CD4-positive, alpha-beta T cell treated with Interferon alpha-2 for 1 hour (primary cell): Measurements from ENCODE around the gene SESTD1.
A peak's percentile ranks its signal among the peaks of the same experiment; 100 is the strongest.

Experiments
- DNase-seq, 2 donors: peaks; one replicate each; pipeline ENCODE4 v3.0.0-alpha.2; 2020 to 2022

Gene SESTD1

DNA sequence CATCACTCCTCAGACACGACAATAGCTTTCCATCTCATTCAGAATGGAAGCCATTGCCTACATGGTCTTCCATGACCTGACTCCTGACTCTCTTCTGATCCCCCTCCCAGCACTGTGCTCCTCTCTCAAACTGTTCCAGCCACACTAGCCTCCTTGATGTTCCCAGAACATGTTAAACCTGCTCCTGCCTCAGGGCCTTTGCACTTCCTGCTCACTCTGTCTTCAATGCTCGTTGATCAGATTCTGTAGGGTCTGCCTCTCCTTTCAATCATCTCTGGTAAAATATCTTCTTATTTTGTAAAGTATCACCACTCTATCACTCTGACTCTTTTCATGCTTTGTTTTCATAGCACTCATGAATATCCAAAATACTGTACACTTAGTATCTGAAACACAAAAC, 84.9 kb downstream of the SESTD1 start:
- no peak for DNase-seq

DNA sequence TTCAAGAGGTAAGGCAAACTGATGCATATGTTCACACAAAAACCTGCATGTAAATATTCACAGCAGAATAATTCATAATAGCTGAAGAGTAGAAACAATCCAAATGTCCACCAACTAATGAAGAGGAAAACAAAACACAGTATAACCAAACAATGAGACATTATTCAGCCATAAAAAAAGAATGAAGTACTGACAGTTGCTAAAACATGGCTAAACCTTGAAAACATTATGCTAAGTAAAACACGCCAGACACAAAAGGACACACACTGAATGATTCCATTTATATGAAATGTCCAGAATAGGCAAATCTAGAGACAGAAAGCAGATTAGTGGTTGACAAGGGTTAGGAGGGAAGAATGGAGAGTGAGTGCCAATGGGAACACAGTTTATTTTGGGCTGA, 86.9 kb downstream of the SESTD1 start:
- no peak for DNase-seq

DNA sequence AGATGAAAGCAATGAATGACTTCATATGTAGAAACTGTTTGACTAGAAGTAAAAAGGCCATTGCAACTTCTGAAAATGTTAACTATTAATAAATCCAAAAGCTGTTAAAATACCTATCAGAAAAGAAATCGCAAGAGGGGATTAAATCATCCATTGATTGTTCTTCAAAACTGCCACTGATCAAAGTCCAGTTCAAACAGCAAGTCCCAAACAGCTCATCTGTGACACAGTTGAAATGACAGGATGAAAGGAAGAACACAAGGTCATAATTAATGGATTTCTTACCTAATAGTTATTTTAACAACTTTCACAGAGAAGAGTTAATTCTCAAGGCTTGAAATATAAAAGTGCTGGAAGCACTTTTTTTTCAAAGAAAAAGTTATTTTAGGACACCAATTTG, 90.4 kb downstream of the SESTD1 start:
- DNase-seq, result no peak

DNA sequence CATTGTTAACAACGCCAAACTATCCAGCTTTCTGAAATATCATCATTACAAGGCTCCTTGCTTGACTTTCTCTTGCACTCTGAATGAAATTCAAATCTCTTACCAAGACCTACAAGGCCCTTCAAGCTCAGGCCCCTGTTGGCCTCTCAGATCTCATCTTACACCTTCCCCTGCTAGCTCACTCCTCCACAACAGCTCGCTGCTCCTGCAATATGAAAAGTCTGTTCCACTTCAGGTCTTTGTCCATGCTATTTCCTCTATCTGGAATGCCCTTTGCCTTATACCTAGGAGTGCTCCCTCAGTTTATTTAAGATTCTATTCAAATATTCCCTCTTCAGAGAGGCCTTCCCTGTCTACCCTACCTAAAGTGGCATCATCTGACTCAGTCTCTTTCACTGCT, 91.7 kb downstream of the SESTD1 start:
- no peak for DNase-seq

DNA sequence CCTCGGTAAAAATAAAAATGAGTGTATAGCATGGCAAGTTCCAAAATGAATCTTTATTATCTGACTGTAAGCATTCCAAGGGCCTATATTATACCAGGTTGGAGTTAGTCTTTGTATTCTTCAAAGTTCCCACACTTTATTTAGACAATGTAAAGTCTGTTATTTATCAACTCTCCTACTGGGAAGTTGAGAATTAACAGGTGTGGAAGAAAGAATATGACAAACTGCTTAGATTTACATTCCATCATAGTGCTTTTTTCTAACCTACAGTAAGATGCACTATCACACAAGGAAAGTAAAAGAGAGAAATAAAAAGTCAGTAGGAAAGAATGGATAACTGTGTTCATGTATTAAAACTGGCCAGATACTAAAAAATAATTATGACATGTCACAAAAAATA, 93.3 kb downstream of the SESTD1 start:
- DNase-seq, result no peak

DNA sequence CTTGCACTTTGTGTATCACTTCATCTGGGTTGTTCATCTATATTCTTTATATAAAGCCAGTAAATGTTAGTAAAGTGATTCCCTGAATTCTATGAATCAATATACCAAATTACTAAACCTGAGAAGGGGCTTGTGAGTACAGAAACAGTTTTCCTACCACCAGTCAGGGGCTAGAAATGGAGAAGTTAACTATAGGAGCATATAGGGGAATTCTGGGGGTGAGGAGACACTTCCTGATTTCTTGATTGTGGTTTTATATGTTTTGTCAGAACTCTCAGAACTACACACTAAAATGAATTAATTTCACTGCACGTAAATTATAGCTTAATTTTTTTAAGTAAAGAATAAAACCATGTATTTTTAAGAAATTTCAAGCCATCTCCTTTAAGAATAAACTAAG, 93.7 kb downstream of the SESTD1 start:
- DNase-seq, result no peak

DNA sequence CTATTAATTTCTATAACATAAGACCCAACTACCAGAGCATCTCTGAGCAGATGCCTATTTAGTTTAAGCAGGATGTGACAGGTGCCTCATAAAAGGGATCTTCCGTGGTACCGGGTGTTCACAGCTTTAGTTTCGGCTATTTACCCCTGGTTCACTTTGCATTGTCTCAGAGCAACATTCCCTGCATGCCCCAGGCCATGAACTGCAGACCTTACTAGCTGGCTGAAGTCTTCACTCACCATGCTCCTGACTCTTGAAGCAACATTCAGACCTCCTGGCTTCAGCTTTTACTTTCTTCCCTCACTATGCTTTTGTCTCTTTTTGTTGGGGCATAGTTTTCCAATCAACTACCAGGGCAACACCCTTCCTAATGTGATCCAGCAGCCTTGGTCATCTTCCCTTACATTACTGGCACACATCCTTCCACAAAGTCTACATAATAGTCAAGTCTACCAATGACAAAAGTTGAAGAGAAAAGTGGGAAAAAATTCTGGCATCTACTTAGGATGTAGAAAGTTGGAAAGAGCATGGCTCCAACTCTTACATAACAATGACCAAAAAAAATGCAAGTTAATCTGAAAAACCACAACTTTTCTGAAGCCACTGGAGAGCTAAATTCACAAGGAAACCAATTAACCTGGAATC, 99.2 kb downstream of the SESTD1 start:
- no peak for DNase-seq

DNA sequence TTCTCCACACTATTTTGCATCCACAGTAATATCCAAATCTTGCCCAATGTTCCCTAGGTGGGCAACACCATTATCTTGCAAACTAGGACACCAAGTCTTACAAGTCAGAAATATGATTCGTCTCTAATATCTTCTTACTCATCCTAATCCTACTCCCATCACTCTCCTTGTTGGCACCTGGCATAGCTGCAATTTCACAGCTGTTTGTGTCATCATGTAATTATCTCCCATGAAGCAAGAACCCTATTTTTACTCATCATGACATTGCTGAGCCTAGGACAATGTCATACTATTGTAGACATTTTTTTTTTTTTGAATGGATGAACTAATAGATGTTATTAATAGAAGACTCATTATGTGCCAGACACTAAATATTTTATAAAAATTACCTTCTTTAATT, 123.4 kb downstream of the SESTD1 start:
- DNase-seq, result no peak

DNA sequence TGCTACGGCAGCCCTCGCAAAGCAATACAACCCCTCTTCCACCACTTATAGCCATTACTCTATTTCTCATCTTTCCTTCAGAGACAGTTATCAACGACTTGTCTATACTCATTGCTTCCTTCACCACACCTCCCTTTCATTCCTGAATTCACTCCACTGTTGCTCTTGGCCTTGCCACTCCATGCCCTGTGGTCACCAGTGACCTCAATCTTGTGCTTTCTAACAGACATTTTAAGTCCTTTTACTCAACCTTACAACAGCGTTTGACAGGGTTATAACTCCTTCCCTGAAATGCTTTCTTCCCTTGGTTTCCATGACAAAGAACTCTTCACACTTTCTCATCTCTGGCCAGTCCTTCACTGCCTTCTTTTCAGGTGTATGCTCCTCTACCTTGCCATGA, 124.1 kb downstream of the SESTD1 start:
- no peak for DNase-seq

DNA sequence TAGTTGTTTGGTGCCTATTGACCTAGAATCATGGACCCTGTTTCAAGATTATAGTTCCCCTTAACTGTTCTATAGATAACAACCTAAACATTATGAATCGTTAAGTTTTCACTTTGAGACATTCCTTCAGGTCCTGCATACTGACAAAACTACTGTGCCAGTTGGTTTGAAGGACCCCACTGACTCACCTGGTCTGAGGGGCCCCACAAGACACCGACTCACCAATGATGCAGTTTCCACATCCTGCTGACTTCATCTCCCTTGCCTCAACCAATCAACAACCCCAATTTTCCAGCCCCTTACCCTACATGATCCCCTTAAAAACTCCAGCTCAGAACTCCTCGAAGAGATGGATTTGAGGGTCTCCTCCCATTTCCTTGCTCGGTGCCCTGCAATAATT, 125.1 kb downstream of the SESTD1 start:
- no peak for DNase-seq

DNA sequence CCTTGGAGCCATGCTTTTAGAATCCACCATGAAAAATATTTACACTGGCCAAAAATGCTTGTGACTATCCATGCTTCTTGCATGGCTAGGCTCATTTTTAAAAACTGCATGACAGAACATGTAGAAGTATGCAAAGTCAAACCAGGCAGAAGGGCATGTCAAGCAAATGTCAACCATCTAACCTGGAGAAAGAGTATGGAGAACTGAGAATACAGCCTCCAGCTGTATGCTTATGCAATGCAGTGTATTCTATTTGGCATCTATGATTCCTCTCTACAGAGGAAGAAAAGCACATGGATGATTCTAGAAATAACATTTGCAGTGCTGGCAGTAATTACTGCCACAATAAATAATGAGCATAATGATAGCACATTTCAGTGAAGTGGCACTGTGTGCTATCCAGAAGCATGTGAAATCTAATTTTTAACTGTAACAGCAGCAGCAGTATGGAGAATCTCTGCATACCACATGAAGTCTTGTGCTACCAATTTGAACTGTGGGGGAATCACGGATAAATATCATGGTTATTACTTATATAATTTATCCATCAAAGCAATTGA, 127.4 kb downstream of the SESTD1 start:
- DNase-seq, result no peak

DNA sequence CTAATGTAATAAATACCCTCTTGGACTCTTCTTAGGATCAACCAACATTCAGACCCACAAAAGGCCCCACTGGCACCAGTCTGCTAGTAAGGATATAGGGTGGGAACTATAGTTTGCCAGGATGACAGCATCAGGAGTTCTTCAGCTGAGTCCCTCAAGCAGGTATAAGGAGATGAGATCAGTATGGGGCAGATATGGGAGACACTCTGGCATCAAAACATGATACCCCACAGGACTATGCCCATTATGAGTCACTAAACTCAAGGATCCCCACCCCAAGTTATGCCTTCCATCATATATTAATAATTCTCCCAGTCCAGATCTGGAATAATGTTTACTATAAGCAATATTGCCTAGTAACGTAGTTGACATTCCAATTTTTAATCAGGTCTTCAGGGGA, 131.6 kb downstream of the SESTD1 start:
- DNase-seq, result no peak

DNA sequence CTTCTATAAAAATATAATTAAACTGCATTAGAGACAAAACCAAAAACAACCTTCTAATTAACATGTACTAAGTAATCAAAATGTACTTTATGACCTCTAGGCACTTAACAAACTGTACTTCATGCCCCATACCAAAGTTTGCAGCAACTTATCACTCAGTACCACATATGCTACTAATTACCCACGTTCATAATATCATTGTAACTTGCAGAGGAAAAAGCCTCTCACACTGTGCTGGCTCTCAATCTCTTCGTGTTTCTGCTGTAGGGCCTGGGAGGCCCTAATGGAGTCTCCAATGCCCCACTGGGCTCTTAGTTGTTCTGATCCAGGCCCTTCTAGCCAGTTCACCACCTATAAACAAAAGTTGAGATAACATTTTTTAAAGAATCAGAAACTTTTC, 132.6 kb downstream of the SESTD1 start:
- DNase-seq, result no peak

DNA sequence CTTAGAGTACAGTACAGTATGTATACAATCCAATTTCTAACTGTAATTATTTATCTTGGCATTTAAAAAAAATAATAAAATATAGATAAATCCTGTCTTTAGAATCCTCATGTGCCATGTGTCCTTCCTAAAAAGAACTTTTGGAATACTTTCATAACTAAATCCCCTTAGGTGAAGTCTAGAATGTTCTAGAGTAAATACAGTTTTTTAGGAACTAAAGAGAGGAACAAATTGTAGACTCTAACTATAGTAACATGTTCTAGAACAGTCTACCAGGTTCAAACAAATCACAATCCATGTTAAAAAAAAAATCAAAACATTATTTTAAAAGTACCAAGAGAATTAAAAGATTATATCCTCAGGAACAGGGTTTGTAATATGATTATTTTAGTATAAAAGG, 134.1 kb downstream of the SESTD1 start:
- DNase-seq, result no peak

DNA sequence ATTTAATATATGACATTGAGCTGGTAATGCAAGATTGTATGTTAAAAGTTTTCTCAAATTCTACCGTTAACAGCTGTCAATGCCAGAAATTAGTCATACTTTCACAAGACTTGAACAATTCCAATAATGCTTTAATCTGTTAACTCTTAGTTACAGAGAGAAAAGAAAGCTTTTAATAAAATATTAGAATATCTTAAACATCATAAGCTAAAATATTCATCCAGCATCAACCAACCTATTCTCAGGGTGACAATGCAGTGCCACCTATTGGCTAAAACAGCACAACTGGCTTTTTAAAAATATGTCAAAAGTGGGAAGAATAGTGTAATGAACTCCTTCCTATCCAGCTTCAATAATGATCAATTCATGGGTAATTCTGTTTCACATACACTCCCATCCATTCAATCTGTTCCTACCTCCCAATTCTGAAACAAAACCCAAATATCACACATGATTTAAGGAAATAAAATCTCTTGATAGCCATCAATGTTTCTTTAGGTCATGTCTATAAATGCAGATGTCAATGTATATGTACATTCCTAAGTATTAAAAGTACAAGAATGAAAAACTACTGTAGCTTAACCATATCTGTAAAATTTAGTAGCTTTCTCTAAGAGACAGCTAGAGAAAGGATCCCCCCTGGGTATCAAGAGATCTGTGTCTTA, 134.9 kb downstream of the SESTD1 start:
- DNase-seq, result peak in 1 of 2 donors; percentile 29

DNA sequence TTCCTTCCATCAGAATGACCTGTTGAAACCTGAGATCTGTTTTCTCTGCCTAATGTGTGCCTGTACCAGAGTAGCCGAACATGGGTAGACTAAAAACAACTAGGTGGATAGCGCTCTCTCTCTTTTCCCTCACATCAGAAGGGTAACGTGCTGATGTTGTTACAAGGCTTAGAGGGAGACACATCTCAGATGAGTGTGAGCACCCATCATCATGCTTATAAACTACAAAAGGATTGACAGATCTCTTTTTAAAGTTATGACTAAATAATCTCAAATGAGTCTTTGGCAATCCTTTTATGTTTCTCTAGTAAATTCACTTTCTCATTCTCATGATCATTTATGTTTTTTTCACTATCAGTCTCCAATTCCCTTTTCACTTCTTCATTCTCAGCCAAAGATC, 139.2 kb downstream of the SESTD1 start:
- DNase-seq, result no peak

DNA sequence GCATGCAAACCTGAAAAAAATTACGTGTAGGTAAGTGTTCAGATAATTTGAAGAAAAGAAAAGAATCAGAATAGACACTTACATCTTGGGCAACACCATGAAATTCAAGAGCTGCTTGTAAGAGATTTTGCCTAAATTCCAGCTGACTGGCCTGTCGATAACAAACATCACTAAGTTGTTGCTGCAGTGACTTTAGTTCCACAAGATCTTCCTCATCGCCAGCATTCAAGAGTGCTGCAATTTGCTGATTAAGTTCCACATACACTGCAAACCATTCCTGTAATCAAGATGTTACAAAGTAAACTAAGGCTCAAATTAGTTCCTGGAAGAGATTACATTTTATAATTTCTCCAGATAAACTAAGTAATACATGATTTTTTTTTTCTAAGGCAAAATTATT, 140.3 kb downstream of the SESTD1 start:
- DNase-seq, result no peak

DNA sequence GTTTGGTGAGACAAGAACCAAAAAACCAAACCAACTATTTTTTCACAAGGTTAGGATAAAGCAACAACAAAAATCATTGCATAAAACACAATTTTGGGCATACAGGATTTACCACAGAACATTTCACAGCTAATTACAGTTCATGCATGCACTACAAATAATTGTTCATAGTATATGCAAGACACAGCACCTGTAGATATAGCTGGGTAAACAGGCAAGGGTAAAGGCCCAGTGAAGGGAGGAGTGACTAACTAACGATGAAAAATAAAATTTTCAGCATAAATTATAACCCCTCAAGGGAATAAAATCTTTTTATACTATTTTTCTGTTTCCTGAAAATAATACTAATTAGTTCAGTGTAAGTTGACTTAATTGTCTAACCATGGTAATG, 141.4 kb downstream of the SESTD1 start:
- no peak for DNase-seq

DNA sequence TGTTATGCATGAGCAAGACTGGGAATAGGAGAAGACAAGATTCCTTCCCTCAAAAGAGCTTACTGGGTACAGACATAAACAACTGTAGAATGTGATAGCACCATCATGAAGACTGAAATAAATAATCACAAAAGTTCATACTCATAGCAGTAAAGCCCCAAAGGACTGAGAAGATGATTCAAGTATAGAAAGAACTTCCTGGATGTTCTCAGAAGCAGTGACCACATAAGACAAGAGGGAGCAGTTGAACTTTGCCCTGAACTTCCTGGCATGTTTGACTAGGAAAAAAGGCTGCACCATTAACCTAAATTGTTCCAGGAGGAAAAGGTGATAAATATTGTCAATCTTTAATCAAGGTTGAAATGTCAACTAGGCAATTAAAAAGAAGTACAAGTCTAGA, 156.9 kb downstream of the SESTD1 start:
- no peak for DNase-seq

DNA sequence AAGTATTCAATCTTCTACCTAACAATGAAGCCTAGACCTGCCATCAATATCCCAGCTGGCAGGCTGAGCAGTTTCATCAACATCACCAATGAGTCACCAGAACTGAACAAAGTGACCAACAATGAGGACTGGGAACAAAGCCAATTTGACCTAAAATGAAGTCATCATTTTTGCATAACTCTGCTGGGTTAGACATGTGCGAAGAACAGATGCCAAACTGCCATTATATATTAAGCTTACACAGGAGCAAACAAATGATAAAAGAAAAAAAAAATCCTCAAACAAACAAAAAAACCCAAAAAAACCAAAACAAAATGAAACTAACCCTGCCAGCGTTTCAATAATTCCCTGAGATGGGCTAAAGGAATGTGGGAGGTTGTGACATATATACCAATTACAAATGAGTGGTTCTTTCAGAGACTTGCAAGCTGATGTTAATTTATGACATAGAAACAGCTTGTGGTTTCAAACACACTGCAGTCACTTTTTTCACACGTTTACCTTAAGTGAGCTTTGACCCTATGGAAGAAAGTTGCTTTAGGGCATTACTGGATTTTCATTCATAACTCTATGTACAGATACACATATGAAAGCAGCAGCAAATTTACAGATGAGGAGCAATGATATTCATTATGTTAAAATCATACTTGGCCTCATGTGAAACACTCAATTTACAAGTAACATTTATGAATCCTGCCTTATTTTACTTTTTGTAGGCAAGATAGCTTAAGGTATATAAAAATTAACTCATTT, 157.8 kb downstream of the SESTD1 start:
- no peak for DNase-seq

DNA sequence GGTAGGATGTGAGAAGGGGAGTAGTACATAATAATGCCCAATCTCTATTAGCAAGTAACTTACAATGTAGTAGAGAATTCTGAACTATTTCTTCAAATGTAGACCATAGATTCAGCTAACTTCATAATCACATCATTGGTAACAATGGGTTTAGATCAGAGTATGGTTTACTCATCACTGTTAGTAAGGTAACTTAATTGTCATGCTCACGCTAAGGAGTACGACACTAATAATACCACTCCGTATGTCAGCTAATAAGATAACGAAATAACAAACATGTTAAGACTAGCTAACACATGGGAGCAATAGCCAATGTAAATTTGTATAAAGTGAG, 158.3 kb downstream of the SESTD1 start:
- DNase-seq, result no peak

DNA sequence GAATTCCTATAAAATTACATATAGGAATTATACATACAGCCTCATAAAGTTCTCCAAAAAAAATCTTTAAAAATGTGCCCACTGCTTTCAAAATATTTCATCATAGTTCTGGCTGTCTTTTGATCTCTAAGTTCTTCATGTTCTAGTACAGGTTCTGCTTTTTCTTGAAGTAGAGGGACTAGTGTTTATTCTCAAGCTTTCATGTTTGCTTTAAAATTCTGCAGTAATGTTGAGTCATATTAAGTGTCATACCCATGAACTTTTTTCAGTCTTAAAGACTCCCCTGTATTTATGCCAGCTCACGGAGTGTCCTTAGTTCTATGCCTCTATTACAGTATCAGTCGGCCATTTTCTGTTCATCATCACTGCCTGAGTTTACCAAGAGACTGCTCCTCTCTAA, 159.9 kb downstream of the SESTD1 start:
- DNase-seq, result no peak

DNA sequence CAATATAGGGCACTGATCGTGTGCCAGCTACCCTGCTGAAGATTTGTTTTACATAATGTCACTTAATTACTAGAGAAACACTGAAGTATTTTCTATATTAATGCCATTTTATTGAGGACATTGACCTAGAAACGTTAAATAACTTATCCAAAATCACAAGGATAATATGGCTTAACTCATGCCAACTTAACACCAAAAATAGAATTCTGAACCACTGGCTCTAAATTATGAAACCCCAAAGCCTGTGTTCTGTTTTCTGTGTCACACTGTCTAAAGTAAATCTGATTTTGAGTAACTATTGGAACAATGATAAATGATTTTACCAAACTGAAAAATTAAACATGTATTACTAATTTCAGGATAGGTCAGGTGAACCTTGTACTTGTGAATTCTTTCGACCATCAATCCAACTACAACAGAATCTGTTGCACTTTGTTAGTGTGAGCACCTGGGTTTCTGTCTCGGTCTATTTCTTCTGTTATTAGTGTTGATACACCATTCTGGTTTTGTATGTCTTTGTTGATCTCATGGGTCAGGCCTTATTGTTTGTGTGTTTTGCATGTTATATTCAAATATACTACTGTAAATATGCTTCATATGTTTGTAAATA, 166.4 kb downstream of the SESTD1 start:
- DNase-seq, result no peak

DNA sequence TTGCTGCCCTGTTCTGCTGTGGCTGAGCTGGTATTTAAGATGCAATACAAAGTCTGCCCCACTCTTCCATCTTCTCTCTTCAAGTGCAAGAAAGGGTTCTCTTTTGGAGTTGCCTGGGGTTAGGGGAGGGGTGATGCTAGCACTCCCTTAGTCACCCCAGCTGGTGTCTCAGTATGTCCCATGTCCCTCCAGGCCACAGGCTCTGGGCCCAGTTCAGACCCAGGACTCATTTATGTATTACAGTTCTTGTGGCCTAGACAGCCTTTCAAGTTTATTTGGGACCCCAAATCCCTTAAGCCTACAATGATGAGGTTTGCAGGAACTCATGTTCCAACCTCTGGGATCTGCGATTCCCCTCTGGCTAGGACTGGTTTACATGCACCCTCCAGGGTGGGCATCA, 167.5 kb downstream of the SESTD1 start:
- DNase-seq, result no peak
